HFF-Myc (cell line): ENCODE results near the gene CACFD1.

Experiments used
- DNase-seq: peaks from one replicate; pipeline ENCODE4 v3.0.0-alpha.2; 2011; ENCODE audit warnings: low read depth; ENCODE audit errors: extremely low read depth
- H3K4me3 ChIP-seq: replicated peaks from 2 replicates; pipeline ENCODE4 v1.5.1; 2011; ENCODE audit warnings: low read depth, mild to moderate bottlenecking, control low read depth, low read length
- TF ChIP-seq, protein P1 (sequence below): IDR thresholded peaks from 2 replicates; pipeline ENCODE4 v1.5.1; 2012; ENCODE audit warnings: mild to moderate bottlenecking, low read depth, low read length, control low read depth; ENCODE audit errors: missing control alignments

The CACFD1 gene

DNA sequence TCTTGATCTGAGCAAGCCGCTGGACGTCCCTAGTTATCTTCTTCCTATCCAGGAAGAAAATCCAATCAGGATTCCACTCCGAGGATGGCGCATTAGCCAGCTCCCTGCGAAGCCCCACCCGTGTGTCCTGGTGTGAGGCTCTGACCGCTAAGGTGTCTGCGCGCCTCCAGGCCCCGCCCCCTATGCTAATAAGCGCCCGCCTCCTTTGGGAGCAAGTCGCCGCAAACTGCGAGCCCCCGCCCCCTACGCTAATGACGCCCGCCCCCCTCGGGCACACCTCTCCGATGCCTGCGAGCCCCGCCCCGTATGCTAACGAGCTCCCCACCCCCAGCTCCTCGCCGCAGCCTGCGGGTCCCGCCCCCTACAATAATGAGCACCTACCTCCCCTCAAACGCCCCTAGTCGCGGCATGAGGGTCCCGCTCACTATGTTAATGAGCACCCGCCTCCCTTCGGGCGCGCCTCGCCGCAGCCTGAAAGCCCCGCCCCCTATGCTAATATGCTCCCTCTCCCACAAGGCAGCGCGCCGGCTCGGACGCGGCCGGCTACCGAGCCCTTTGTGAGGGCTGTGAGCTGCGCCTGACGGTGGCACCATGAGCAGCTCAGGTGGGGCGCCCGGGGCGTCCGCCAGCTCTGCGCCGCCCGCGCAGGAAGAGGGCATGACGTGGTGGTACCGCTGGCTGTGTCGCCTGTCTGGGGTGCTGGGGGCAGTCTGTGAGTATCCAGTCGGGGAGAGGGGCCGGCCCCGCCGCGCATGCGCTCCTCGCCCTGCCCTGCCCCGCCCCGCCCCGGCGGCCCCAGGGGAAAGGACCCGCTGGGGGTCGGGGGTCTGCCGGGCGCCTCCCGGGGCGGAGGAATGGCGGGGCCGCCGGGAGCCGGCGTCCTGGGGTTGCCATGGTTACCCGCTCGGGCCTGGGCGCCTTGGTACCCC is at the start of gene CACFD1:
Gene CACFD1 (plus strand): TSS at position 503 of the 929 bp plus-strand sequence. CDS start 89 bp downstream, at position 592.
- H3K4me3 ChIP-seq, result peak within 1 kb of the TSS; percentile 56
- TF ChIP-seq, protein P1, sequence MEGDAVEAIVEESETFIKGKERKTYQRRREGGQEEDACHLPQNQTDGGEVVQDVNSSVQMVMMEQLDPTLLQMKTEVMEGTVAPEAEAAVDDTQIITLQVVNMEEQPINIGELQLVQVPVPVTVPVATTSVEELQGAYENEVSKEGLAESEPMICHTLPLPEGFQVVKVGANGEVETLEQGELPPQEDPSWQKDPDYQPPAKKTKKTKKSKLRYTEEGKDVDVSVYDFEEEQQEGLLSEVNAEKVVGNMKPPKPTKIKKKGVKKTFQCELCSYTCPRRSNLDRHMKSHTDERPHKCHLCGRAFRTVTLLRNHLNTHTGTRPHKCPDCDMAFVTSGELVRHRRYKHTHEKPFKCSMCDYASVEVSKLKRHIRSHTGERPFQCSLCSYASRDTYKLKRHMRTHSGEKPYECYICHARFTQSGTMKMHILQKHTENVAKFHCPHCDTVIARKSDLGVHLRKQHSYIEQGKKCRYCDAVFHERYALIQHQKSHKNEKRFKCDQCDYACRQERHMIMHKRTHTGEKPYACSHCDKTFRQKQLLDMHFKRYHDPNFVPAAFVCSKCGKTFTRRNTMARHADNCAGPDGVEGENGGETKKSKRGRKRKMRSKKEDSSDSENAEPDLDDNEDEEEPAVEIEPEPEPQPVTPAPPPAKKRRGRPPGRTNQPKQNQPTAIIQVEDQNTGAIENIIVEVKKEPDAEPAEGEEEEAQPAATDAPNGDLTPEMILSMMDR, result no peak
- peak; percentile 61 for DNase-seq

DNA sequence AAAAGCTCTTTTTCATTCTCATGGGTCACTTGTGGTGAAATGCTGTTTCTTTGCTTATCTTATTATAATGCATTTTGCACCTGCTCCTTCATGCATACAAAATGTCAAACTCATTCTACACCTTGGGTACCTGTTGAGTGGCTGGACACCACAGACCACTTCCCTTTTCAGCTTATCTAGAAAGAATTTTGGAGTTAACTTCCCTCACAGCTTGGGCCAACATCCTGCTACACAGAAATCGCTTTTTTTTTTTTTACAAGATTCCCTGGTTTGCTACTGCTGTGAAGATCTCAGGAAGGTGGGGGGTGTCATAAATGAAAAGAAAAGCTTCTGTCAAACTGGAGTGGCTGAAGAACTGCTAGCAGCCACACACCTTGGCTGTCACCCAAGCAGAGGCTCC is 44.6 kb upstream of the CACFD1 start:
- H3K4me3 ChIP-seq, result no peak overlapping the region
- no peak for DNase-seq
- TF ChIP-seq, protein P1, result no peak

DNA sequence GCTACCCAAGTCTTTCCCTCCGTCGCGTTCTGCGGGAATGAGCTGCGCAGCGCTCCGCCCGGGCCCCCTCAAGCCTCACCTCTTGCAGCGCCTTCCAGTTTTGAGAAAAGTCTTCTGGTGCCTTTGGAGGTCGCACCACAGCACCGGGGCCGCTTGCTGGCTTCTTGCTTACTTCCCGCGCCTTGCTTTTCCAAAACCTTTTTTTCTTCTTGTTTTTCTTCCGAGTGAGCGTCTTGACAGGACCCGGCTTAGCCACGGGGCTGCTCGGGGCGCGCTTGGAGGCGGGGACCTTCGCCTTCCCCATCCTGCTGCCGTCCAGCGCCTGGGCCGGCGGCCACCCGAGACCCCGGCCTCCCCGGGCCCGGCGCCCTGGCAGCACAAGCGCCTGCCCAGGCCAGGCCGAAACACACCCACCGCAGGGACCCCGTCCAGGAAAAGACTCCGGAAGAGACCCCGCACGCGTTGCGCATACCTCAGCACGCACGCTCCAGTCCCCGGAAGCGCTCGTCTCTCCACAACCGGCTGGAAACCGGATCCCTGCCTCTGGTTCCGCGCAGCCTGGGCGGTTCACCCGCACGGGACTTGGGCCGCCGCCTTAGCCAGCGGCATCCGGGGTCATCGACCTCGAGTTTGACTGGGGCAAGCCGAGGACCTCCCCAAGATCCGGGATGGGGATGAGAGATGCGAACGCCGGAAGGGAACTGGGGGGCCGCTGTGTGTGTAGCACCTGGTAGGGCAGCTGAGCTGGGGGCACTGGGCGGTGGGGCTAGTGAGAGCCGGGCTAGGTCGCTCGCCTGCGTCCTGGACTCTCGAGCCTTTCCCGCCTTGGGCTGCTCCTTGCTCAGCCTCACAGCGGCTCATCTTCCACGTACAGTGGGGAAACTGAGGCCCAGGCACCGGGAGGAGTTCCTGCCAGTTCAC is 42.0 kb upstream of the CACFD1 start, which contains the start of gene REXO4:
Gene REXO4 (minus strand): TSS at position 470 of the 921 bp plus-strand sequence. CDS start 166 bp downstream, at position 304.
- peak; percentile 72 for DNase-seq
- TF ChIP-seq, protein P1, result no peak

DNA sequence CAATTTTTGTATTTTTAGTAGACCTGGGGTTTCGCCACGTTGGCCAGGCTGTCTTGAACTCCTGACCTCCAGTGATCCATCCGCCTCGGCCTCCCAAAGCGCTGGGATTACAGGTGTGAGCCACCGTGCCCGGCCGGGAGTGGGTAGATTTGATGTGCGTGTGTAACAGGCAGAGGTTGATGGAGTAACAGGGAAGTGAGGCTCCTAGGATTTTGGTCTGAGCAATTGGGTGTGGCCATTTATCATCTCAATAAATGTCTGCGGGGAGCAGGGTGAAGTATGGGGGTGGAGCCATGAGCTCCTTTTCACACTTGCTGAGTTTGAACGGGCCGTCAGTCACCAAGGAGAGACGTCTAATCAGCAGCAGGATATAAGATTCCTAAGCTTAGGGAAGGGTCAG is 40.8 kb upstream of the CACFD1 start:
- no peak for DNase-seq
- TF ChIP-seq, protein P1, result no peak
- peak overlapping the region; percentile 99 for H3K4me3 ChIP-seq

More for the DNA sequence above, 42.0 kb upstream of the CACFD1 start, which contains the start of gene REXO4:
- peak within 1 kb of the TSS; percentile 99 for H3K4me3 ChIP-seq

DNA sequence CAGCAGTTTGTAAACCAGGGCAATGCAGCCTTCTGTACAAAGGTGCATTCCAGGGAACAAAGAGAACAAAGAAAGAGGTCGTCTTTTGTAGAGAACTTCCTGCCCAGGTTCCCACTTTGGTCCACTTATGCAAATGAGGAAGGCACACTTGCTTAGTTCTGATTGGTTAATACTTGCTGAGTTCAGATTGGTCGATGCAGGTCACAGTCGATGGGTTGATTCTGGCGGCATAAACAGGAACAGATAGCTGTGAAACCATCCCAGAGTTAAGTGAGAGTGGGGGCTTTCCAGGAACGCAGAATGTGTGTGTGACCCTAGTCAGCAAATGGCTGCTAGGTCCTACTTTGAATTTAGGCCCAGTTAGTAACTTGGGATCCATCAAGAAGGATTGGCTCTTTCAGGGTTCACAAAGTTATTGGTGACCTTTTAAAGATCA is 39.4 kb upstream of the CACFD1 start:
- no peak for DNase-seq
- TF ChIP-seq, protein P1, result no peak
- H3K4me3 ChIP-seq, result no peak overlapping the region
